ENCODE results near the gene ERCC6.

DNA sequence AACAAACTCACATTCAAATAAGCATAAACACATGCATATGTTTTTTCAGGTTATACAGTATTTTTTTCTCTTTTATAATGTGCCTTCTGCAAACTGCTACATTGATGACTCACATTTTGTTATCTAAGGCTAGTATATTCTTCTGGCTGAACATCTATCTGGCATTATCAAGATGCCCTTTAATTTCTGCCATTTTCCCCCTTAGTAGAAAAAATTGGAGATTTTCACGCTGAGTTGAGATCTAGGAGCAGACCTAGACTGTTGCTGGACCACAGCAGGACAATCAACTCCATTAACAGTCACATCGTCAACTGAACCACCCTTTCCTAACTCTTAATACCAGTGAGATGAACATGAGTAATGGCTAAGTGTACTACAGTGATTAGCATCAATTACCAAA lies 41.6 kb downstream of the ERCC6 start:
- TF ChIP-seq, protein P1, sequence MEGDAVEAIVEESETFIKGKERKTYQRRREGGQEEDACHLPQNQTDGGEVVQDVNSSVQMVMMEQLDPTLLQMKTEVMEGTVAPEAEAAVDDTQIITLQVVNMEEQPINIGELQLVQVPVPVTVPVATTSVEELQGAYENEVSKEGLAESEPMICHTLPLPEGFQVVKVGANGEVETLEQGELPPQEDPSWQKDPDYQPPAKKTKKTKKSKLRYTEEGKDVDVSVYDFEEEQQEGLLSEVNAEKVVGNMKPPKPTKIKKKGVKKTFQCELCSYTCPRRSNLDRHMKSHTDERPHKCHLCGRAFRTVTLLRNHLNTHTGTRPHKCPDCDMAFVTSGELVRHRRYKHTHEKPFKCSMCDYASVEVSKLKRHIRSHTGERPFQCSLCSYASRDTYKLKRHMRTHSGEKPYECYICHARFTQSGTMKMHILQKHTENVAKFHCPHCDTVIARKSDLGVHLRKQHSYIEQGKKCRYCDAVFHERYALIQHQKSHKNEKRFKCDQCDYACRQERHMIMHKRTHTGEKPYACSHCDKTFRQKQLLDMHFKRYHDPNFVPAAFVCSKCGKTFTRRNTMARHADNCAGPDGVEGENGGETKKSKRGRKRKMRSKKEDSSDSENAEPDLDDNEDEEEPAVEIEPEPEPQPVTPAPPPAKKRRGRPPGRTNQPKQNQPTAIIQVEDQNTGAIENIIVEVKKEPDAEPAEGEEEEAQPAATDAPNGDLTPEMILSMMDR (IDR thresholded peaks at IDR 0.05; ENCODE audit: insufficient read depth, low read length): no peak
- TF ChIP-seq POLR2AphosphoS5 (IDR thresholded peaks at IDR 0.05; ENCODE audit: low read depth) (no peak), GABPA (IDR thresholded peaks at IDR 0.05; ENCODE audit: low read depth) (no peak)
- TF ChIP-seq, protein P2, sequence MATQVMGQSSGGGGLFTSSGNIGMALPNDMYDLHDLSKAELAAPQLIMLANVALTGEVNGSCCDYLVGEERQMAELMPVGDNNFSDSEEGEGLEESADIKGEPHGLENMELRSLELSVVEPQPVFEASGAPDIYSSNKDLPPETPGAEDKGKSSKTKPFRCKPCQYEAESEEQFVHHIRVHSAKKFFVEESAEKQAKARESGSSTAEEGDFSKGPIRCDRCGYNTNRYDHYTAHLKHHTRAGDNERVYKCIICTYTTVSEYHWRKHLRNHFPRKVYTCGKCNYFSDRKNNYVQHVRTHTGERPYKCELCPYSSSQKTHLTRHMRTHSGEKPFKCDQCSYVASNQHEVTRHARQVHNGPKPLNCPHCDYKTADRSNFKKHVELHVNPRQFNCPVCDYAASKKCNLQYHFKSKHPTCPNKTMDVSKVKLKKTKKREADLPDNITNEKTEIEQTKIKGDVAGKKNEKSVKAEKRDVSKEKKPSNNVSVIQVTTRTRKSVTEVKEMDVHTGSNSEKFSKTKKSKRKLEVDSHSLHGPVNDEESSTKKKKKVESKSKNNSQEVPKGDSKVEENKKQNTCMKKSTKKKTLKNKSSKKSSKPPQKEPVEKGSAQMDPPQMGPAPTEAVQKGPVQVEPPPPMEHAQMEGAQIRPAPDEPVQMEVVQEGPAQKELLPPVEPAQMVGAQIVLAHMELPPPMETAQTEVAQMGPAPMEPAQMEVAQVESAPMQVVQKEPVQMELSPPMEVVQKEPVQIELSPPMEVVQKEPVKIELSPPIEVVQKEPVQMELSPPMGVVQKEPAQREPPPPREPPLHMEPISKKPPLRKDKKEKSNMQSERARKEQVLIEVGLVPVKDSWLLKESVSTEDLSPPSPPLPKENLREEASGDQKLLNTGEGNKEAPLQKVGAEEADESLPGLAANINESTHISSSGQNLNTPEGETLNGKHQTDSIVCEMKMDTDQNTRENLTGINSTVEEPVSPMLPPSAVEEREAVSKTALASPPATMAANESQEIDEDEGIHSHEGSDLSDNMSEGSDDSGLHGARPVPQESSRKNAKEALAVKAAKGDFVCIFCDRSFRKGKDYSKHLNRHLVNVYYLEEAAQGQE (IDR thresholded peaks at IDR 0.05; ENCODE audit: insufficient replicate concordance, low read depth): no peak

Data from HL-60 (cell line).